K562 (cell line): ENCODE data around the gene STUM. TPM values are rescaled to one million over a fixed set of nuclear protein-coding genes. Genes with fewer than 3 reads are reported as not detected.

Experiments used
- BCLAF1 ChIP-seq, 2 experiments: fragments of 450-650 bp in 1 of 2; IDR thresholded peaks; 2 replicates each; pipeline ENCODE4 v1.6.1; 2011 to 2017; ENCODE audit warnings: low read depth in 2 of 2, antibody characterized with exemption in 1 of 2, borderline replicate concordance in 1 of 2, low read length in 1 of 2, mild to moderate bottlenecking in 1 of 2, mixed read lengths in 1 of 2; ENCODE audit not compliant: control insufficient read depth in 1 of 2
- CTCF ChIP-seq, 3 experiments: IDR thresholded peaks in 2 of 3; conservative IDR thresholded peaks in 1 of 3; 2 replicates each; pipeline ENCODE4 v1.5.1; 2011 to 2012; ENCODE audit warnings: low read length in 3 of 3, mild to moderate bottlenecking in 3 of 3, control low read depth in 2 of 3, improper control_type of control experiment in 1 of 3, inconsistent platforms in 1 of 3, low read depth in 1 of 3, mixed read lengths in 1 of 3, moderate library complexity in 1 of 3; ENCODE audit not compliant: insufficient read depth in 2 of 3
- HNRNPH1 ChIP-seq: fragments of 200-400 bp; formaldehyde crosslinking; optimal IDR thresholded peaks from 2 replicates; pipeline ENCODE3; 2017; ENCODE audit warnings: low read depth, mild to moderate bottlenecking, low read length, moderate library complexity
- KLF6 ChIP-seq: fragments of 250-450 bp; sonication (Bioruptor Pico); IDR thresholded peaks from 2 replicates; pipeline ENCODE4 v1.4.0; 2020; ENCODE audit warnings: mild to moderate bottlenecking, moderate library complexity, borderline replicate concordance
- MCM2 ChIP-seq: fragments of 450-650 bp; IDR thresholded peaks from 2 replicates; pipeline ENCODE4 v1.6.1; 2017; ENCODE audit warnings: low read depth, mild to moderate bottlenecking
- MTA1 ChIP-seq: fragments of 450-650 bp; IDR thresholded peaks from 2 replicates; pipeline ENCODE4 v1.6.1; 2017; ENCODE audit warnings: borderline replicate concordance
- MTA3 ChIP-seq: fragments of 450-650 bp; formaldehyde crosslinking; IDR thresholded peaks from 2 replicates; pipeline ENCODE4 v1.6.1; 2017; ENCODE audit warnings: mild to moderate bottlenecking, borderline replicate concordance
- NKRF ChIP-seq: fragments of 450-650 bp; IDR thresholded peaks from 2 replicates; pipeline ENCODE4 v1.6.1; 2016; ENCODE audit warnings: borderline replicate concordance
- PTBP1 ChIP-seq: fragments of 200-400 bp; formaldehyde crosslinking; IDR thresholded peaks from 2 replicates; pipeline ENCODE4 v1.6.1; 2017; ENCODE audit warnings: low read depth, low read length
- RFX7 ChIP-seq: fragments of 250-450 bp; sonication (Bioruptor Pico); IDR thresholded peaks from 2 replicates; pipeline ENCODE4 v1.5.1; 2021; ENCODE audit warnings: mild to moderate bottlenecking
- U2AF2 ChIP-seq: fragments of 200-400 bp; formaldehyde crosslinking; optimal IDR thresholded peaks from 2 replicates; pipeline ENCODE3; 2017; ENCODE audit warnings: low read depth, mild to moderate bottlenecking, low read length
- ZNF133 ChIP-seq: fragments of 250-450 bp; sonication (Bioruptor Pico); IDR thresholded peaks from 2 replicates; pipeline ENCODE4 v1.4.0; 2020; ENCODE audit warnings: mild to moderate bottlenecking
- ZNF436 ChIP-seq: fragments of 250-450, 450-650 bp; sonication (Bioruptor Pico); formaldehyde crosslinking; IDR thresholded peaks from 2 replicates; pipeline ENCODE4 v1.7.0; 2020; ENCODE audit warnings: mild to moderate bottlenecking
- ZNF57 ChIP-seq: fragments of 450-650 bp; formaldehyde crosslinking; IDR thresholded peaks from 2 replicates; pipeline ENCODE4 v1.4.0; 2020; ENCODE audit warnings: mild to moderate bottlenecking, moderate library complexity
- ZNF699 ChIP-seq: fragments of 250-450 bp; sonication (Bioruptor Pico); IDR thresholded peaks from 2 replicates; pipeline ENCODE4 v1.8.0; 2021; ENCODE audit warnings: mild to moderate bottlenecking, moderate library complexity; ENCODE audit not compliant: insufficient replicate concordance
- ZNF764 ChIP-seq: fragments of 250-450 bp; sonication (Bioruptor Pico); IDR thresholded peaks from 2 replicates; pipeline ENCODE4 v1.4.0; 2020; ENCODE audit warnings: low read depth, mild to moderate bottlenecking, moderate library complexity
- polyA plus RNA-seq, 8 experiments: library from polyadenylated mRNA; depleted of rRNA in 4 of 8; stranded (reverse) in 5 of 8; unstranded in 3 of 8; fragments of >200 nt; fragmentation: Nextera tagmentation in 2 of 8; fragmentation: Illumina TruSeq in 1 of 8; extraction: Ambion mirVana in 2 of 8; extraction: Trizol in 1 of 8; gene quantifications; 2 replicates each; pipeline versions ENCODE4 v1.2.1 to v1.2.3, GENCODE V29; 2011 to 2014; ENCODE audit warnings: inconsistent platforms in 1 of 8, missing spikeins in 1 of 8
- total RNA-seq, 7 experiments: library from RNA; depleted of rRNA in 6 of 7; stranded (reverse); fragments of >200 nt in 6 of 7; fragmentation: Illumina TruSeq in 2 of 7; extraction: Trizol in 2 of 7; gene quantifications; 2 replicates each; pipeline versions ENCODE4 v1.2.1 to v1.2.3, GENCODE V29; 2011 to 2021; ENCODE audit warnings: low replicate concordance in 1 of 7

The STUM gene
- total and polyA plus RNA-seq, 9 of the 15 experiments (the other 6 are each of a cell fraction or from before 2014, with no cell fraction given), result not detected

- TF ChIP-seq MTA1, result no peak
- TF ChIP-seq MCM2, result no peak
- TF ChIP-seq NKRF, result no peak
- no peak for TF ChIP-seq ZNF57
- no peak for TF ChIP-seq ZNF764
- TF ChIP-seq ZNF436, result no peak
- TF ChIP-seq ZNF699 (CRISPR knock-in tag), result no peak
- TF ChIP-seq BCLAF1 (IDR thresholded peaks at IDR 0.05; ENCODE audit: borderline replicate concordance in 1 of 2, control insufficient read depth in 1 of 2, low read depth in 2 of 2, low read length in 1 of 2), result no peak
- TF ChIP-seq HNRNPH1, result no peak
- TF ChIP-seq MTA3, result no peak
- no peak for TF ChIP-seq KLF6 (CRISPR knock-in tag)
- no peak for TF ChIP-seq ZNF133
- TF ChIP-seq PTBP1, result no peak
- TF ChIP-seq RFX7 (CRISPR knock-in tag), result no peak
- no peak for TF ChIP-seq U2AF2
- TF ChIP-seq CTCF (IDR thresholded peaks at IDR 0.05 in 2 of 3, conservative IDR thresholded peaks at IDR 0.05 in 1 of 3; ENCODE audit: insufficient read depth in 2 of 3, low read depth in 1 of 3, low read length in 3 of 3), result peak; percentile 45 to 59 (median 52); a peak in 5 of 6 replicates
Measured at GRCh38 chr1:226650236-226650841, 101.8 kb downstream of the STUM start (continued).
